ENCODE data around the gene PPP1R12C.

GRCh38 chr19:55146705-55147273 is 29.4 kb upstream of the PPP1R12C start:
- TF ChIP-seq CTCF (IDR thresholded peaks at IDR 0.05; ENCODE audit: low read length): no peak
- TF ChIP-seq EZH2 (IDR thresholded peaks at IDR 0.05; ENCODE audit: borderline replicate concordance, low read length): no peak

All from OCI-LY1 (cell line).